Stimulated activated CD8-positive, alpha-beta memory T cell treated with anti-CD3 and anti-CD28 coated beads, Interleukin-7, amount 100 ng/mL, for 48 hours (primary cell): ENCODE results near the gene PDXDC1.
"Not testable (repeated sequence)": the region's sequence is repeated elsewhere in the genome, so short reads cannot be mapped to it uniquely, and the experiment has no call there.

Source experiments
- DNase-seq, 2 donors: peaks; one replicate each; pipeline ENCODE4 v3.0.0-alpha.2; 2020; ENCODE audit warnings: low read depth in 1 of 2; ENCODE audit errors: extremely low read depth in 1 of 2

Gene PDXDC1

DNA sequence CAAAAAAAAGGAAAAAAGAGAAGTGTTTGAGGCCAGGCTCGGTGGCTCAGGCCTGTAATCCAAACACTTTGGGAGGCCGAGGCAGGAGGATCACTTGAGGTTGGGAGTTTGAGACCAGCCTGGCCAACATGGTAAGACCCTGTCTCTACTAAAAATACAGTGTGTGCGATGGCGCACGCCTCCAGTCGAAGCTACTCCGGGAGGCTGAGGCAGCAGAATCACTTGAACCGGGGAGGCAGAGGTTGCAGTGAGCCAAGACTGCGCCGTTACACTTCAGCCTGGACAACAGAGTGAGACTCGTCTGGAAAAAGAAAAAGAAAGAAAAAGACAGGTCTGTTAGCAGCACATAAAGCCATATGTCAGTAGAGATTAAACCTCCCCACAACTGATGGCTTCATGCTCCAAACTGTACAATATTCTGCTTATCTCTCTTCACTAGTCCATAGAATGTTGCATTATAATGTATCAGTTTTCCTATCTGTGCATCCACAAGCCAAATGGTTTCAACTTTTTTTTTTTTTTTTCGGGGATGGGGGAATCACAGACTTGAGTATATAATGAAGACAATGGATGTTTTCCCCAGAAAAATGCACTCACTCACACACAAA lies 3.1 kb upstream of the PDXDC1 start:
- not testable (repeated sequence) for DNase-seq

DNA sequence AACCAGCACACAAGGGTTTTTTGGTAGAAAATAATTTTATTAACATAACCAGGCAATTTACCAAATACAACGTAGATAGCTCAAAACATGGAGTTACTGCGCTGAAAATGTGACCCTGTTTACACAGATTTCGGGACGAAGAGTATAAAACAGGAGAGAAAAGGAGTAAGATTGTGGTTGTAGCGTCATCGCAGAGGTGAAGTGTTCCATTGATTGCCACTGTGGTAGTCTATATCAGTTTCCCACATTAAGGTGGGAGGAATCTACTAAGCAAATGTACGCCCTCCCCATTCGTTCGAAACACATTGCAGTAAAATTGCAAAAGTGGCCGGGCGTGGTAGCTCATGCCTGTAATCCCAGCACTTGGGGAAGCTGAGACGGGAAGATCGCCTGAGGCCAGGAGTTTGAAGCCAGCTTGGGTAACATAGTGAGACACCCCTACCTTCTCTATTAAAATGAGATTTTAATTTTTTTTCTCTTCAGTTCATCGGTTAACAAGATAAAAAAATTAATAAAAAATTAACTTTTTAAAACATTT lies 972 bp upstream of the PDXDC1 start:
- not testable (repeated sequence) for DNase-seq

- DNase-seq = not testable (repeated sequence)
Observed at GRCh38 chr16:14974331-14974655, 533 bp upstream of the PDXDC1 start.

GRCh38 chr16:14975418-14976194 lies 780 bp downstream of the PDXDC1 start:
- DNase-seq = peak; percentile 19 to 34

DNA sequence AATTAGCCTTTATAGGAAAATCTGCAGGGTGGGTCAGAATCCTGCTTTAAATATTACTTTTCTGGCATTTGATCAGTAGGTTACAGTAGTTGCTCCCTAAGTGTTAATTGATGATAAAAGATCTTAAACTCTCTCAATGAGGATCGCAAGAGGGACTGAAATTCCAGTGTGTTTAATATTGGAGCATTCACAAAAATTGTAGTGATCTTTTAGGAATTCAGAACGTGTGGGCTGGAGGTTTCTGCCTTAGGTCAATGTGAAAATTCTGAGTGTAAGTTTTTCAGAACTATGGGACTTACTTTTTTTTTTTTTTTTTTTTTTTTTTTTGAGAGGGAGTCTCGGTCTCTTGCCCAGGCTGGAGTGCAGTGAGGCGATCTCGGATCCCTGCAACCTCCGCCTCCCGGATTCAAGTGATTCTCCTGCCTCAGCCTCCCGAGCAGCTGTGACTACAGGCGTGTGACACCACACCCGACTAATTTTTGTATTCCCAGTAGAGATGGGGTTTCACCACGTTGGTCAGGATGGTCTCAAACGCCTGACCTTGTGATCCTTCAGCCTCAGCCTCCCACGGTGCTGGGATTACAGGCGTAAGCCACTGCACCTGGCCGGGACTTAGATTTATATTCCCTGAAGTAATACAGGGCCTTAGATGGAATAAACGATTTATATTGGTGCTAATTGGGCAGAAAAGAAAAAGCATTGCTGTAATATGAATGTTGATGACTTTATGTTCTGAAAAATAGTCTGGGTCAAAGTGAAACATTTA lies 2.3 kb downstream of the PDXDC1 start:
- DNase-seq = not testable (repeated sequence)

DNA sequence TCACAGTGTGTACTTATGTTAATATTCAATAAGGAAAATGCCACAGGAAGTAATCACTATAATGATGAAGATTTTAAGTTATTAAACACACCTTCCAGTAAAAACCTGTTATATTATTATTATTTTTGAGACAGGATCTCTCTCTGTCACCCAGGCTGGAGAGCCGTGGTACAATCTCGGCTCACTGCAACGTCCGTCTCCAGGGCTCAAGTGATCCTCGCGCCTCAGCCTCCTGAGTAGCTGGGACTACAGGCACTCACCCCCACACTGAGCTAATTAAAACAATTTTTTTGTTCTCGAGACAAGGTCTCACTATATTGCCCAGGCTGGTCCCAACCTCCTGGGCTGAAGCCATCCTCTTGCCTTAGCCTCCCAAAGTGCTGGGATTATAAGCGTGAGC lies 3.5 kb downstream of the PDXDC1 start:
- DNase-seq = not testable (repeated sequence)

DNA sequence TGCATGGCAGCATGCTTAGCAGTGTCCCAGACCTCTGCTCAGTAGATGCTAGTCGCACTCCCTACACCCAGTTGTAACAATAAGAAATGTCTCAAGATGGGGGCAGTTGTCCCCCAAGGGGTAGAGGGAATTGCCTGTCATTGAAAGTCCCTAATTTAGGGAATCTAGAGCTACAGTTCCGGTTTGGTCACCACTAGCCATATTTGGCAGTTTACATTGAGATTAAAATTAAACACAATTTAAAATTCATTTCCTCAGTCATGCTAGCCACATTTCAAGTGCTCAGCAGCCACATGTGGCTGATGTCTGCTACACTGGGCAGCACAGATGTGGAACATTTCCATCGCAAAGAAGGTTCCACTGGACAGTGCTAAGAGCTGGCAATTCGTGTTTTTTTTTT lies 4.1 kb downstream of the PDXDC1 start:
- not testable (repeated sequence) for DNase-seq

DNA sequence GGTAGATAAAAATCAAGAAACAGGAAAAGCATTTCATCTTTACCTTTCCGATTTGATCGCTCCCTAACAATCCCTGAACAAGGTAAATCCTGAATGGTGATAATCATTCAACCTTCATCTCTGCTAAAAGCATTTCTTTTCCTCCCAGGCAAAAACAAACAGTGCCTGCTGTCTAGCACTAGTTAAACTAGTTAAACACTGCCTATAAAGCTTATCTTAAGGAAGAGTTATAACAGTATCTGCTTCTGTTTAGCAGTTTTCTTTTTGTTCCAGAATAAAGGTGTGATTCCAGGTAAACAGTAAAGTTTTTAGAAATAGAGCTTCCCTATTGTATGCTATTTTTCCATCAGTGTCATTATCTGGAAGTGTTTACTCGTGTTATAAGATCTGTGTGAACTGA lies 6.4 kb downstream of the PDXDC1 start:
- not testable (repeated sequence) for DNase-seq

GRCh38 chr16:14982521-14982920 lies 7.7 kb downstream of the PDXDC1 start:
- DNase-seq = not testable (repeated sequence)

- DNase-seq = not testable (repeated sequence)
Observed at GRCh38 chr16:14988092-14988491, 13.3 kb downstream of the PDXDC1 start.

GRCh38 chr16:14988661-14989191 lies 13.9 kb downstream of the PDXDC1 start:
- not testable (repeated sequence) for DNase-seq

DNA sequence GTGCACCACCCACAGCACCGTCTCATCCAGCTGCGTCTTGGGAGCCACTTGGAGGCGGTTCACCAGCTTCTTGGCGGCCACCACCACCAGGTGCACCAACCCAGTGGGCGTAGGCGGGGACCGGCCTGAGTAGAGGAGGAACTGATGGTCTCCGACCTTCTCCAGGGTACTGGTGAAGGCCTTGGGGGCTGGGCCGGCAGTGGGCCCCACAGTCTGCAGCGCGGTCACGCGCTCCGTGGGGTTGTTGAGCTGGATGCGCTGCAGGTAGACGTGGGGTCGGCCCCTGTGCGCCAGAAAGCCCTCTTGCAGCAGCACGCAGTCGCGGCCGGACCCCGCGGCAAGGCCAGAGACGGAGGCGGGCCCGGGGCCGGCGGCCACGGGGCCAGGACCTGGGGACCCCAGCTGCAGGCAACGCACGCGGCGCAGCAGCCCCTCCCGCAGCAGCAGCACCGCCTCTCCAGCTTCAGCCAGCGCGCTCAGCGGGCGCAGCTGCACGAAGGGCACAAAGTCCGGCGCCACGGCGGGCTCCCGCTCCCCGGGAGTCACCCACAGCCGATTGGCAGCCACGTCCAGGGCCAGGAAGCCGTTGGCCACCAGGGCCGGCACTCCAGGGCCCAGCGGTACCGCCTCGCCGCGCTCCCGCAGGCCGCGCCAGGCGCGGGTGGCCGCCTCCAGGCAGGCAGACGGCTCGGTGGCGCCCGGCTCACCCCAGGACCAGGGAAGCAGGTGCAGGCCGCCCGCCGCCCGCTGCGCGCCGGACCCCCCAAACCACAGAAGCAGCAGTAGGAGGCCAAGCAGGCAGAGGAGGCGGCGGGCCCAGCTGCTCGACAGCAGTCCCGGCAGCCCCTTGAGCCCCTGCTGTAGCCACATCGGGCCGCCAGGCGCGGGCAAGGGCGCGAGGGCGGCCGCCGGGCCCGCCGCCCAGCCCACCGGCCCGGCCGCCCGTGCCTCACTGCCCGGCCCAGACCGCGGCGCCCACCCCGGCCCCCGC lies 14.8 kb downstream of the PDXDC1 start:
- not testable (repeated sequence) for DNase-seq

DNA sequence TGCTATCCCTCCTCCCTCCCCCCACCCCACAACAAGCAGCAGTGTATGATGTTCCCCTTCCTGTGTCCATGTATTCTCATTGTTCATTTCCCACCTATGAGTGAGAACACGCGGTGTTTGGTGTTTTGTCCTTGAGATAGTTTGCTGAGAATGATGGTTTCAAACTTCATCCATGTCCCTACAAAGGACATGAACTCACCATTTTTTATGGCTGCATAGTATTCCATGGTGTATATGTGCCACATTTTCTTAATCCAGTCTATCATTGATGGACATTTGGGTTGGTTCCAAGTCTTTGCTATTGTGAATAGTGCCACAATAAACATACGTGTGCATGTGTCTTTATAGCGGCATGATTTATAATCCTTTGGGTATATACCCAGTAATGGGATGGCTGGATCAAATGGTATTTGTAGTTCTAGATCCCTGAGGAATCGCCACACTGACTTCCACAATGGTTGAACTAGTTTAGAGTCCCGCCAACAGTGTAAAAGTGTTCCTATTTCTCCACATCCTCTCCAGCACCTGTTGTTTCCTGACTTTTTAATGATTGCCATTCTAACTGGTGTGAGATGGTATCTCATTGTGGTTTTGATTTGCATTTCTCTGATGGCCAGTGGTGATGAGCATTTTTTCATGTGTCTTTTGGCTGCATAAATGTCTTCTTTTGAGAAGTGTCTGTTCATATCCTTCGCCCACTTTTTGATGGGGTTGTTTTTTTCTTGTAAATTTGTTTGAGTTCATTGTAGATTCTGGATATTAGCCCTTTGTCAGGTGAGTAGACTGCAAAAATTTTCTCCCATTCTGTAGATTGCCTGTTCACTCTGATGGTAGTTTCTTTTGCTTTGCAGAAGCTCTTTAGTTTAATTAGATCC lies 18.7 kb downstream of the PDXDC1 start:
- DNase-seq = not testable (repeated sequence)

DNA sequence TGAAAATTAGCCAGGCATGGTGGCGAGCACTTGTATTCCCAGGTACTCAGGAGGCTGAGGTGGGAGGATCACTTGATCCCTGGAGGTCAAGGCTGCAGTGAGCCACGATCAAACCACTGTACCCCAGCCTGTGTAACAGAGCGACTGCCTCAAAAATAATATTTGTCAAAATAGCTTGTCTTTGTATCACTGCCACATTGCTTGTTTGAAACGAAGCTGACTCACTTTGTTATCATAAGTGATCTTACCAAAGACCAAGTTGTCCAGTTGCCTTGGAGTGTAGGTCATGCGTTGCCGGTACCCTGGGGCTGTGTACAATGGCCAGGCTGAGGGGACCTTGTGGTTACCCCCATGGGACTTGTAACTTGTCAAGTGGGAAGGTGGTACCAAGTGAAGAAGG lies 21.9 kb downstream of the PDXDC1 start:
- DNase-seq = not testable (repeated sequence)

DNA sequence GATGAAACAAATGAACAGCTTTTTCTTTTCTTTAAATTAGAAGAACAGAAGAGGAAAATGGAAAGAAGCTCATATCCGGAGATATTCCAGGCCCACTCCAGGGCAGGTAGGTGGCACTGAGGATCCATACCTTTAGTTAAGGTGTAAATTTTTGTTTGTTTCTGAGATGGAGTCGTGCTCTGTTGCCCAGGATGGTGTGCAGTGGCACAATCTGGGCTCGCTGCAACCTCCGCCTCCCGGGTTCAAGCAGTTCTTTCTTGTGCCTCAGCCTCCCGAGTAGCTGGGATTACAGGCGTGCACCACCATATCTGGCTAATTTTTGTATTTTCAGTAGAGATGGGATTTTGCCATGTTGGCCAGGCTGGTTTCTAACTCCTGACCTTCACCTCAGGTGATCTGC lies 23.5 kb downstream of the PDXDC1 start:
- DNase-seq = not testable (repeated sequence)

DNA sequence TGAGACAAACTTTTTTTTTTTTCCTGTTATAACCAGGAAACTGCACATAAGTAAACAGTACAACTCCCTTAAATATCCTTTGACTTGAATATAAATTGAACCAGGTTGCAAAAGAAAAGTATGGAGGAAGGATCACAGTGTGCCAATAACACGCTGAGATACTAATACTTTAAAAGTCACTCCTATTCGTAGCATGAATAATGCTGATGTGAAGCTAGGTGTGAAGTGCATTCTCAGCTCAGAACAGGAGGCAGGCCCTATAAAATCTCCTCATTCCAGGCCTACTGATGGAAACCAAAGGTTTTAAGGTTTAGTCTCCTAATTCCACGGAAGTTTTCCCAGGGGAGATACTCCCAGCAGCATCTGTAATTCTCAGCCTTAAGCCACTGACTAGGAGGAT lies 25.0 kb downstream of the PDXDC1 start:
- DNase-seq = not testable (repeated sequence)

- not testable (repeated sequence) for DNase-seq
Observed at GRCh38 chr16:15002448-15002847, 27.6 kb downstream of the PDXDC1 start.

DNA sequence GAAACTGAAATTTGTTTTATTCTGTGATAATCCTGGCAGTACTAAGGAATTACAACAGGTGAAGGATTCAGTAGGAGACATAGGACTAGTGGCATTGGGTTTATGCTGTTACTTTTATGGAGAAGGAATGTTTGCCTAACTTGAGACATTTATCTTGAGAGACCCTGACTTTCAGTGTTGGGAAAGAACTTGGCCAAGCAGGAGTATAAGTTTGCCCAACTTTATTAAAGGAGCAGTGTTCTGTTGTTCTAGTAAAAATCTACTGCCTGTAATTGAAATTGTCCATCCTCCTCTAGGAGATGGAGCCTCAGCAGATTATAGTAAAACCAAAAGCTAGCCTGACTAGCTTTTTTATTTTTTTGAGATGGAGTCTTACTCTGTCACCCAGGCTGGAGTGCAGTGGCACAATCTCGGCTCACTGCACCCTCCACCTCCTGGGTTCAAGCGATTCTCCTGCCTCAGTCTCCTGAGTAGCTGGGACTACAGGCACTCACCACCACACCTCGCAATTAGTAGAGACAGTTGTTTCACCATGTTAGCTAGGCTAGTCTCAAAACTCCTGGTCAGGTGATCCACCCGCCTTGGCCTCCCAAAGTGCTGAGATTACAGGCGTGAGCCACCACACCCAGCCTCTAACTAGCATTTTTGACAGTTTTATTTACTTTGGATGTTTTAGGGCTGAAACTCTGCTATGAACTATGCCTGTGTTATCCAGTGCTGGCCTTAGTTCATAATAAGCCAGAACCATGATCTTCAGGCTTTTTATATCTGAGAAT lies 30.7 kb downstream of the PDXDC1 start:
- DNase-seq = not testable (repeated sequence)
